A673 (cell line): Measurements from ENCODE around the gene MND1. TPM values are rescaled to one million over a fixed set of nuclear protein-coding genes. Genes with fewer than 3 reads are reported as not detected.

ENCODE experiments used
- BruUV-seq: library from RNA; stranded (reverse); fragments of 400-500 nt; replicated peaks from 2 replicates; lab custom pipeline; 2021; lab: Mats Ljungman, UMichigan
- CTCF ChIA-PET: fragments of 300-600 bp; sonication (Branson Sonifier 250); formaldehyde crosslinking; loops from one replicate; lab custom pipeline; 2022; ENCODE audit warnings: antibody characterized with exemption; lab: Charles Lee
- POLR2A ChIA-PET: fragments of 300-600 bp; sonication (Branson Sonifier 250); formaldehyde crosslinking; loops from one replicate; lab custom pipeline; 2022; ENCODE audit warnings: antibody characterized with exemption; ENCODE audit not compliant: low non-redundant PET; lab: Charles Lee
- DNase-seq: peaks from one replicate; pipeline ENCODE4 v3.0.0-alpha.2; 2015; ENCODE audit warnings: low spot score
- H3K27ac ChIP-seq: fragments of 200-600 bp; sonication (generic); 2 replicates; pipeline ENCODE4 v1.5.1; 2016; ENCODE audit warnings: mixed run types, low read depth, mild to moderate bottlenecking, mixed read lengths, antibody characterized with exemption, low read length; ENCODE audit not compliant: poor library complexity, severe bottlenecking
- H3K27me3 ChIP-seq: fragments of 200-600 bp; sonication (generic); replicated peaks from 2 replicates; pipeline ENCODE4 v1.6.1; 2017; ENCODE audit warnings: mixed run types, low read depth, mild to moderate bottlenecking, mixed read lengths, antibody characterized with exemption, low read length; ENCODE audit not compliant: insufficient read depth, poor library complexity
- H3K36me3 ChIP-seq: fragments of 200-600 bp; sonication (generic); 2 replicates; pipeline ENCODE4 v1.6.1; 2016; ENCODE audit warnings: mixed run types, mild to moderate bottlenecking, mixed read lengths, antibody characterized with exemption, low read length; ENCODE audit not compliant: insufficient read depth, poor library complexity, severe bottlenecking
- H3K4me1 ChIP-seq: fragments of 200-600 bp; sonication (generic); 2 replicates; pipeline ENCODE4 v1.6.1; 2017; ENCODE audit warnings: mixed run types, mild to moderate bottlenecking, mixed read lengths, antibody characterized with exemption, low read length; ENCODE audit not compliant: insufficient read depth, poor library complexity, severe bottlenecking
- H3K4me3 ChIP-seq: fragments of 200-600 bp; sonication (generic); 2 replicates; pipeline ENCODE4 v1.5.1; 2016; ENCODE audit warnings: low read depth, mixed run types, mild to moderate bottlenecking, mixed read lengths, low read length; ENCODE audit not compliant: poor library complexity, severe bottlenecking
- H3K9me3 ChIP-seq: fragments of 200-600 bp; sonication (generic); 2 replicates; pipeline ENCODE4 v1.6.1; 2016; ENCODE audit warnings: mixed run types, low read depth, mild to moderate bottlenecking, mixed read lengths, antibody characterized with exemption, low read length; ENCODE audit not compliant: poor library complexity, severe bottlenecking
- EZH2 ChIP-seq: fragments of 200-600 bp; sonication (generic); IDR thresholded peaks from 2 replicates; pipeline ENCODE4 v1.6.1; 2017; ENCODE audit warnings: borderline replicate concordance, low read depth, mild to moderate bottlenecking, mixed read lengths, antibody characterized with exemption, low read length; ENCODE audit not compliant: poor library complexity, severe bottlenecking
- intact Hi-C: fragments of 100-400 bp; cut with micrococcal nuclease; formaldehyde crosslinking; loops from one replicate; pipeline ENCODE4 v1.10.0; 2022; ENCODE audit not compliant: unreplicated experiment
- total RNA-seq: library from RNA; stranded (reverse); gene quantifications from 2 replicates; pipeline ENCODE4 v1.2.3, GENCODE V29; 2021
- TF ChIP-seq, protein P1 (sequence below): fragments of 300-800, 200-600 bp; sonication (generic); conservative IDR thresholded peaks from 2 replicates; pipeline ENCODE4 v1.5.1; 2017; ENCODE audit warnings: low read depth, mild to moderate bottlenecking, antibody characterized with exemption, low read length, moderate library complexity, mixed read lengths

MND1 gene
- total RNA-seq, 1 experiment from 2014 or later = 43.7 TPM

DNA sequence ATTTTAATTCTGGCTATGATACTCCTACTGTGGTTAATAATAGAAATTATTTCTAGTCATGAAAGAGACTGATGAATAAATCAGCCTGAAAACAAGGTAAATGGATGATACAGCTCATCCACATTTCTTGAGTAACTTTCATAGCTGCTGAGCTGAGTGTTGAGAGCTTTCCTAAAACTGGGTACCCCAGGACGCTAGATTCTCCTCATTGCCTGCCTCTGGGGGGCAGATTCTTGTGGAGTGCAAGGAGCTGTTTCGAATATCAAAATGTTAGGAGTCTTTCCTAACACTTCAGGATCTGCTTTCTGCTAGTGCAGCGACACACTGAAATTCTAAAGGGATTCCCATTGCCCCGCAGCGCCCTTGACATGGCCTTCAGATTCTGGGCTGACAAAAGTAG is 2.1 kb downstream of the MND1 start:
- ChIA-PET POLR2A (no interaction called here), CTCF (interaction anchor here (0.6 to 3.0 kb wide), 3 partner anchors 120 to 227 kb away, joined by 3 to 25 read pairs (median 3); partner anchors contain the start of gene TMEM131L)
- peaks cover 3% of the 10 kb centered on the region for H3K36me3 ChIP-seq
- no peak overlapping the region for H3K27ac ChIP-seq
- no peaks in the 10 kb centered on the region for H3K9me3 ChIP-seq
- peak; percentile 53 for DNase-seq
- intact Hi-C loops = loop anchor here (5.0 kb wide), 2 partner anchors 71 to 406 kb away; no protein-coding TSS in a partner anchor
- H3K27me3 ChIP-seq = no peaks in the 10 kb centered on the region
- BruUV-seq = no TSS peak
- peak overlapping the region; percentile 80 for H3K4me3 ChIP-seq
- H3K4me1 ChIP-seq = peaks cover 44% of the 10 kb centered on the region
- no peak for TF ChIP-seq EZH2
- TF ChIP-seq, protein P1, sequence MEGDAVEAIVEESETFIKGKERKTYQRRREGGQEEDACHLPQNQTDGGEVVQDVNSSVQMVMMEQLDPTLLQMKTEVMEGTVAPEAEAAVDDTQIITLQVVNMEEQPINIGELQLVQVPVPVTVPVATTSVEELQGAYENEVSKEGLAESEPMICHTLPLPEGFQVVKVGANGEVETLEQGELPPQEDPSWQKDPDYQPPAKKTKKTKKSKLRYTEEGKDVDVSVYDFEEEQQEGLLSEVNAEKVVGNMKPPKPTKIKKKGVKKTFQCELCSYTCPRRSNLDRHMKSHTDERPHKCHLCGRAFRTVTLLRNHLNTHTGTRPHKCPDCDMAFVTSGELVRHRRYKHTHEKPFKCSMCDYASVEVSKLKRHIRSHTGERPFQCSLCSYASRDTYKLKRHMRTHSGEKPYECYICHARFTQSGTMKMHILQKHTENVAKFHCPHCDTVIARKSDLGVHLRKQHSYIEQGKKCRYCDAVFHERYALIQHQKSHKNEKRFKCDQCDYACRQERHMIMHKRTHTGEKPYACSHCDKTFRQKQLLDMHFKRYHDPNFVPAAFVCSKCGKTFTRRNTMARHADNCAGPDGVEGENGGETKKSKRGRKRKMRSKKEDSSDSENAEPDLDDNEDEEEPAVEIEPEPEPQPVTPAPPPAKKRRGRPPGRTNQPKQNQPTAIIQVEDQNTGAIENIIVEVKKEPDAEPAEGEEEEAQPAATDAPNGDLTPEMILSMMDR = peak; percentile 39

DNA sequence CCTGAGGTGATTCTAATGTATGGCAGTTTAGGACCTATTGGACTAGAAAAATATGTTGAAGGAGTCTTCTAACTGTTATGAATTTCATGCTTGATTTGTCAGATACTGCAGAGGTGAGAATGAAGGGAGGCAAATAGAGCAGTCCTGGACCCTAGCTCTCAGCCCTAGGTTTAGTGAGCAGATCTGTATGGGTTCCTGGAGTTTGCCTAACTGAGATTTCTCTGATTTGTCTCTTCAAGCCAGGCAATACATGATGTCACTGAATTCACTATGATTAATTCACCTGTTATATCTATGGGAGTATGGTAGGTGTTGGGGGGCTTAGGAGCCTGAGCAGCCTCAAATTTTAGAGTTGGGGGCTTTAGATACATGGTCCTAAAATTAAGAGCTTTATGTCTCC is 2.6 kb downstream of the MND1 start:
- intact Hi-C loops = loop anchor here (5.0 kb wide), 2 partner anchors 70 to 405 kb away; no protein-coding TSS in a partner anchor
- Histone ChIP-seq H3K9me3 (no peaks in the 10 kb centered on the region), H3K27ac (no peak overlapping the region), H3K36me3 (peaks cover 9% of the 10 kb centered on the region), H3K4me3 (peak overlapping the region; percentile 80), H3K27me3 (no peaks in the 10 kb centered on the region), H3K4me1 (peaks cover 38% of the 10 kb centered on the region)
- ChIA-PET CTCF (interaction anchor here (0.6 to 3.0 kb wide), 3 partner anchors 119 to 227 kb away, joined by 3 to 25 read pairs (median 3); partner anchors contain the start of gene TMEM131L), POLR2A (no interaction called here)
- BruUV-seq = no TSS peak
- TF ChIP-seq EZH2 = no peak
- TF ChIP-seq, protein P1 = no peak
- no peak for DNase-seq

DNA sequence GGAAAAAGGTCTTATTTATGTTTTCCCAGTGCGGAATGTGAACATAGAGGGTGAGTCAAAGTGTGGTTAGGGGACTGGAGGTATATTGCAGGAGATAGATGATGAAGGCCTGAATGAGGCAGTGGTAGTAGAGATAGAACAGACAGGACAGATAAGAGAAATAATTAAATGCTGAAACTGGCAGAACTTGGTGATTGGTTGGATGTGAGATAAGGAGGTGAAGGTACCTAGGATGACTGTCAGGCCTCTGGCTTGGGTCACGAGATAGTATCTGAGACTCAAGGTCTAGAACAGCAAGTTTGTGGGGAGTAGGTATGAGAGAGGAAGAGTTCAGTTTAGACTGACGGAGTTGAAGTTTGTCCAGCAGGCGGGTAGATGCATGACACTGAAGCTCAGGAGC is 3.5 kb downstream of the MND1 start:
- Histone ChIP-seq H3K4me3 (no peak overlapping the region), H3K36me3 (peaks cover 18% of the 10 kb centered on the region), H3K27me3 (no peaks in the 10 kb centered on the region), H3K9me3 (no peaks in the 10 kb centered on the region), H3K27ac (peak overlapping the region; percentile 20), H3K4me1 (peaks cover 36% of the 10 kb centered on the region)
- ChIA-PET POLR2A (no interaction called here), CTCF (no interaction called here)
- DNase-seq = no peak
- intact Hi-C loops = loop anchor here (5.0 kb wide), 2 partner anchors 69 to 404 kb away; no protein-coding TSS in a partner anchor
- no peak for TF ChIP-seq EZH2
- TF ChIP-seq, protein P1 = no peak
- no TSS peak for BruUV-seq
